LHCN-M2 (cell line): ENCODE results near the gene NSUN4. TPM values are rescaled to one million over a fixed set of nuclear protein-coding genes. Genes with fewer than 3 reads are reported as not detected.
"Not testable (repeated sequence)": the region's sequence is repeated elsewhere in the genome, so short reads cannot be mapped to it uniquely, and the experiment has no call there.

Source experiments
- DNase-seq: peaks from one replicate; pipeline ENCODE4 v3.0.0-alpha.2; 2012; ENCODE audit warnings: low read depth
- total RNA-seq: library from RNA; depleted of rRNA; stranded (reverse); fragments of >200 nt; gene quantifications from 2 replicates; pipeline ENCODE4 v1.2.3, GENCODE V29; 2014

The NSUN4 gene
- total RNA-seq, 1 experiment from 2014 or later, result 14.3 TPM

- not testable (repeated sequence) for DNase-seq
Measured at GRCh38 chr1:46325285-46326076, 15.1 kb upstream of the NSUN4 start.

- DNase-seq, result not testable (repeated sequence)
Measured at GRCh38 chr1:46328182-46328581, 12.4 kb upstream of the NSUN4 start.

- DNase-seq, result not testable (repeated sequence)
Measured at GRCh38 chr1:46329807-46330206, 10.8 kb upstream of the NSUN4 start.

GRCh38 chr1:46330381-46330780 is 10.2 kb upstream of the NSUN4 start:
- not testable (repeated sequence) for DNase-seq

- not testable (repeated sequence) for DNase-seq
Measured at GRCh38 chr1:46331786-46332540, 8.6 kb upstream of the NSUN4 start.

DNA sequence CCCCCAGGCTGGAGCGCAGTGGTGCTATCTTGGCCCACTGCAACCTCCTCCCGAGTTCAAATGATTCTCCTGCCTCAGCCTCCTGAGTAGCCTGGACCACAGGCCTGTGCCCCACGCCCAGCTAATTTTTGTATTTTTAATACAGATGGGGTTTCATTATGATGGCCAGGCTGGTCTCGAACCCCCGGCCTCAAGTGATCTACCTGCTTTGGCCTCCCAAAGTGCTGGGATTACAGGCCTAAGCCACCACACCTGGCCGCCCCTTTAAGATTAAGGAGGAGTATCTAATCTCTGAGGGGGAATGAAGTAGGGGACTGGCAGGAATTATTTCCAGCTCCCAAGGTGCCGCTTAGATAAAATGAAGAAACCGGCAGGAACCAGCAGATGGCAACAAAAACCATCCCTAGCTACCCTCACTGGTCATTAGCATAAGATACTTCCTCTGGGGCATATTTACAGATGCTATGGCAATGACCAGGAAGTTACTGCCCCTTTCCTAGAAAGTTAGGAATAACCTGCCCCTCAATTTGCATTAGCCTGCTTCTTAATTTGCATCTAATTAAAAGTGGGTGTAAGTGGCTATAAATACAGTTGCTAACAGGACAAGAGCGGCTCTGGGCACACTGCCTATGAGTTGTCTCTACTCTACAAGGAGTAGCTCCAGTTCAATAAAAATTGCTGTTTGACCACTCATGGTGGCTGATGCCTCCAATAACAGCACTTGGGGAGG is 7.1 kb upstream of the NSUN4 start:
- peak; percentile 43 for DNase-seq

DNA sequence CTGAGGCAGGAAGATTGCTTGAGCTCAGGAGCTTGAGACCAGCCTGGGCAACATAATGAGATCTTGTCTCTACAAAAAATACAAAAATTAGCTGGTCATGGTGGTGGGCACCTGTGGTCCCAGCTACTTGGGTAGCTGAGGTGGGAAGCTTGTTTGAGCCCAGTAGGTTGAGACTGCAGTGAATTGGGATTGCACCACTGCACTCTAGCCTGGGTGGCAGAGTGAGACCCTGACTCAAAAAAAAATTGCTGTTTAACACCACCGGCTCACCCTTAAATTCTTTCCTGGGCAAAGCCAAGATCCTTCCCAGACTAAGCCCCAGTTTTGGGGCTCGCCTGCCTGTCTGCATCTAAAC is 6.6 kb upstream of the NSUN4 start:
- DNase-seq, result no peak

DNA sequence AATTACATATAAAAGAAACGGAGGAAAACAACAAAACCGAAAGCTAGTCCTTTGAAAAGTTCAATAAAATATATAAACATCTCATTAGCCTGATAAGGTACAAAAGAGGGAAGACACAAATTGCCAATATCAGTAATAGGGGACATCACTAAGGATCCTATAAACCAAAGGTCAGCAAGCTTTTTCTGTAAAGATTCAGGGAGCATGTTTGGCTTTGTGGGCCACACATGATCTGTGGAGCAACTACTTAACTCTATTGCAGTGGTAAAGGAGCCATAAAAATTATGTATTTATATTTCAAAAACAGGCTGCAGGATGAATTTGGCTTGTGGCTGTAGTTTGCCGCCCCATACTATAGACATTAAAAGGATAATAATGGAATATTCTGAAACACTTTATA is 5.5 kb upstream of the NSUN4 start:
- DNase-seq, result no peak

GRCh38 chr1:46337409-46337808 is 3.2 kb upstream of the NSUN4 start:
- DNase-seq, result not testable (repeated sequence)

DNA sequence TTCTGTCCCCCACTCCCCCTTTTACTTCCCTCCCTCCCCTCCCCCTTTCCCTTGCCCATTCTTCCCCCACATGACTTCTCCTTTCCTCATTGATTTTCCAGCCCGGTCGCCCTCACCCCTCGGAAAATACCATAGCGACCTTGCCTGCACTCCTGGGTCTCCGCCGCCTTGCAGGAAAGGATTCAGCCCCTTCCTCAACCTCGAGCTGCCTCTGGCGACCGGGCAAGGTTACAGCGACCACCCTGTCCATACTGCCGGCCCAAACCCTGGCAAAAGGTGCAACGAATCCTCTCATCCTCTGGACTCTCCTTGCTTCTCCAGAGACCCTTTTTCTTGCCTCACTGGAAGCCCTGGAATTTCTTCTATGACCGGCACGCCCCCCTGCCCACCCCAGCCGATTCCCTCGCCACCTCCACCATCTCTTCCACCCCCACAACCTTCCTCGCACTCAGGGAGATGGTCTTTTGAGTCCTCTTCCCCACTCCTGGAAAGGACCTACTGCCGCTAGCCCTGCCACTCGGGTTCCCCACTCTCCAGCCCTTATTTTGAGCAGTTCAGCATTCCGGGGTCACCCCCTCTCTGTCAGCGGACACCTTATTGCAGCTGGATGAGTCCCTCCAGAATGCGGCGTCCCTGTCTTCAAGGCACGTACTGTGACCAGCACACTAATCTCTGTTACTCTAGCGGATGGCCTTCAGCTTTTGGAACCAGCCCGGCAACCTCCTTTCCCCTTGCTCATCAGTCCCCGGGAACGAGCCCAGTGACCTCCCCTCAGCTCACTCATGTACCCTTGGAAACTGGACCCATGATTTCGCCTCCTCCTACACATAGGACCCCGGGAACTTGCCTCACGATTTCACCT is 846 bp downstream of the NSUN4 start:
- no peak for DNase-seq

DNA sequence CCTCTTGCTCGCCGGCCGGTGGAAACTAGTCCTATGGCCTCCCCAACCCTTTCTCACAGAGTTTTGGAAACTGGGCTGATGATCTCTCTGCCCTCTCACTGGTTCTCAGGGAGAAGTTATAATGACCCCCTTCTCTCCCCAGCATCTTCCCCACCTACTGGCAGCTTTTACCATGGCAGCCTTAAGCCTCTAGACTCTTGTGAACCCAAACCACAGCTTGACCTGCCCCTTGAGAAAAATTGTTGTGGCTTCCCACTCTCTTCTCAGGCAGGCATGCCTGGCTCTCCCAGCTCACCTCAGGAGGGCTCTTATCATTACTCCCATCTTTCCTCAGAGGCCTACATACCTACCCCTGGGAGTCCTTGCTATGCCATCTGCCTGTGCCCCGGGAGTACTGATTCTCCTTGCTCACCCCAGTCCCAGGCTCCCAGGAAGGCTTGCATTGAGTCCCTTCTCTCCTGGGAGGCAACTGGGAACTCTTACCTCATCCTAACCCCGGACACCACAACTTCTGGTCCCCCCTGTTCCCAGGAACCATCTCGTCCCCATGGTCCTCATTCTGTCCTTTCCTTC is 1.6 kb downstream of the NSUN4 start:
- DNase-seq, result peak; percentile 51

DNA sequence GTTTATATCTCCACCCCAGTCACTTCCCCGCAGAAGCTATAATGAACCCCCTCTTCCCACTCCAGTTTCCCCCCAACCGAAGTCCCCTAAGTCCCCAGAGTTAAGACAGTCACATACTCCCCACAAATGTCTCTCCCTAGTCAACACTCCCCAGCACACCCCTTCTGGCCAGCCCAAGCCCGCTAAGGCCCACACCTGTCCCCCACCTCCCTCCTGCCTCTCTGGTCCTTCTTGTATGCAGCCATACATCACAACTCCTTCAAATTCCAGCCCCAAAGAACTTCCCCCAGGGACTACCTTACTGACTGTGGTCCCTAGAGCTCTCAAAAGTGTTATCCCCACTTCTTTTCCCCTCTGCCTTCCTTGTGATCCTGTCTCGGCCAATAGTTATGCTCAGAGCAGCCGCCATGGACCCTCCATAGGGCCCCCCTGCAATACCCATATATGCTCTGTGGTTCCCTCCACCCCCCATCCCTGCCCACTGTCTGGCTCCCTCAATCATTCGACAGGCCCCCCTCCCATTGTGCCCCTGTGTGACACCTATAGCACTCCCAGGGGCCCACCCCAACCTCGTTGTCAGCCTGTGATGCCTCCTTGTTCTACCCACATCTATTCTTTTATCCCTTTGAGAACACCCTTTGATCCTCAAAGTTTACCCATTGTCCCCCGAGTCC is 2.2 kb downstream of the NSUN4 start:
- DNase-seq, result no peak

DNA sequence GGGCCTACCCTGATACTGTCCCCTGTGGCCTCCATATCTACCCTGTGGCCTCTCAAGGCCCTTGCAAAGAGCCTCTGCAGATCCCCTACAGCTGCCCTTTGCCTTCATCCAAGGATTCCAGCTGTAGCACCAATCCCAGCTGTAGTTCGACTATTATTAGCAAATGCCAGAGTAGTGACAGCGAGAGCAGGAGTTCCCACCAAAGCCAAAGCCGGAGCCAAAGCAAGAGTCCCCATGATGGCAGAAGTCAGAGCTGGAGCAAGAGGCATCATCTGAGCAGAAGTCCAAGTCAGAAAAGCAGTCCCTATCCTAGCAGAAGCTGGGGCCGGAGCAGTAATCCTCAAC is 2.7 kb downstream of the NSUN4 start:
- no peak for DNase-seq

DNA sequence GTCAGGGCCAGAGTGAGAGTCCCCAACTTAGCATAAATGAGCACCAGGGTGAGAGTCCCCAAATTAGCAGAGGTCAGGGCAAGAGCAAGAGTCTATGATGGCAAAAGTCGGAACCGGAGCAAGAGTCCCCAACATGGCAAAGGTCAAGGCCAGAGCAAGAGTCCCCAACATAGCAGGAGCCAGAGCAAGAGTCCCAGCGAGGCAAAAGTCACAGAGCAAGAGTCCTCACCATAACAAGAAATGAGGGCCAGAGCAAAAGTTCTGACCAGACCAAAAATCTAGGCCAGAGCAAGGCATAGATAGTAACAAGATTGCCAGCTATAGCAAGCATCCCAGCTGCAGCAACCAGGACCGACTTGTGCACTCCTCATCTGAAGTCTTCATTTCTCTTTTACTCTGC is 3.1 kb downstream of the NSUN4 start:
- DNase-seq, result no peak

GRCh38 chr1:46344481-46344880 is 3.9 kb downstream of the NSUN4 start:
- no peak for DNase-seq

GRCh38 chr1:46345281-46345680 is 4.7 kb downstream of the NSUN4 start:
- DNase-seq, result no peak

- no peak for DNase-seq
Measured at GRCh38 chr1:46352363-46352762, 11.8 kb downstream of the NSUN4 start.

DNA sequence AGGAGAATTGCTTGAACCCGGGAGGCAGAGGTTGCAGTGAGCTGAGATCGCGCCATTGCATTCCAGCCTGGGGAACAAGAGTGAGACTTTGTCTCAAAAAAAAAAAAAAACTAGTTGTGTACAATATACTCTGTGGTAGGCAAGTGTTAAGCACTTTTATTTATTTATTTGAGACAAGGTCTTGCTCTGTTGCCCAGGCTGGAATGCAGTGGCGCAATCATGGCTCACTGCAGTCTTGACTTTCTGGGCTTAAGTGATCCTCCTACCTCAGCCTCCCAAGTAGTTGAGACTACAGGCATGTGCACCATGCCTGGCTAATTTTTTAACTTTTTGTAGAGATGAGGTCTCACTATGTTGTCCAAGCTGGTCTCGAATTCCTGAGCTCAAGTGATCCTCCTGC is 15.3 kb downstream of the NSUN4 start:
- DNase-seq, result not testable (repeated sequence)

DNA sequence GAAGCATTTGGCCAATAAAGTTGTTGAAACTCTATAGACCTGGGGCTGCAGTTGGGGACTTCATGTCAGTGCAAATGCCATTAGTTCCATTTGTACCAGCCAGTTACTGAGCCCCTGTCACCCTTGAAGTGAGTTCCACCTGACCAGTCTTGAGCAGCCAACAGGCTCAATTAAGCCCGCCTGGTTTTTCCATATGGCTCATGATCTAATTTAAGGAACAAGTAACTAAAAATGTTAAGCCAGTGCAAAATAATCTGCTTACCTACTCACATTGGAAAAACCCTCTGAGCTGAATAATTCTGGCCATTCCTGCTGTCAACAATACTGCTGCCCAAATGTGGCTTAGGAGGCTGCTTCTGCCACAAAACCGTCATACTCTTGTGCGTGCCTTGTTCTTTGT is 21.6 kb downstream of the NSUN4 start:
- DNase-seq, result no peak

DNA sequence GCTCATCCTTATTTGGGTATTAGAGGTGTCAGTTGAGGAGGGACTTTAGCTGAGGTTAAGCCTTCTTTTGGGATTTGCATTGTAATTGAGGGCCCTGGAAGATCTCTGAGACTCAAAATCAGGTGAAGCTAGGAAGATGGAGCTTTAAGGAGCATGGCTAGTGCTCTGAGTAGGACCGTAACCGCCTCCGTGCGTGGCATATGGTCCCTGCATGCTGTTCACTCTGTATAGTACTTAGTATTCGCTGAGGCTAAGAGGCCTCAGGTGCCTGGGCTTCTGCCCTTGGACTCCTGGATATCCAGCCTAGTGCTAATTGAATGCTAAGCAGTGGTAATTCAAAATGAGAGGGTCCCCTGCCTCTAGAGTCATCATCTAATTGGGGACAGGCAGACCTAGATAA is 22.5 kb downstream of the NSUN4 start:
- no peak for DNase-seq

- DNase-seq, result no peak
Measured at GRCh38 chr1:46364612-46365011, 24.0 kb downstream of the NSUN4 start.
